Measurements from ENCODE around the gene ZGLP1.

Gene ZGLP1

GRCh38 chr19:10270180-10270615, 39.4 kb downstream of the ZGLP1 start:
- Histone ChIP-seq H3K36me3 (ENCODE audit: insufficient read depth, low read length) (peaks cover 5% of the 10 kb centered on the region; the same call in 1 of the 2 replicates), H2AFZ (ENCODE audit: low read depth, low read length) (peak overlapping the region; percentile 89), H3K27ac (ENCODE audit: low read length) (peak overlapping the region; percentile 65), H3K9me3 (ENCODE audit: insufficient read depth, low read length, severe bottlenecking) (no peaks in the 10 kb centered on the region), H3K4me3 (ENCODE audit: low read depth in 1 of 2, low read length in 2 of 2) (peak overlapping the region; percentile 26 to 70; a peak in 2 of 4 replicates), H4K20me1 (ENCODE audit: insufficient read depth, low read length) (no peaks in the 10 kb centered on the region), H3K79me2 (ENCODE audit: insufficient read depth, low read length) (no peaks in the 10 kb centered on the region), H3K9ac (ENCODE audit: low read depth, low read length) (peak overlapping the region; percentile 58), H3K27me3 (ENCODE audit: insufficient read depth, low read length, poor library complexity) (peaks cover 5% of the 10 kb centered on the region), H3K4me1 (ENCODE audit: insufficient read depth, low read length) (peaks cover 32% of the 10 kb centered on the region), H3K4me2 (ENCODE audit: insufficient read depth, low read length) (peak overlapping the region; percentile 70)
- ATAC-seq (ENCODE audit: insufficient read depth, low read depth) (no peak), DNase-seq (no peak)
- TF ChIP-seq EZH2 (IDR thresholded peaks at IDR 0.05; ENCODE audit: borderline replicate concordance, low read depth, low read length, severe bottlenecking) = no peak
- no peak for TF ChIP-seq CTCF (IDR thresholded peaks at IDR 0.05; ENCODE audit: borderline replicate concordance, extremely low read depth, low read length, poor library complexity, severe bottlenecking)

GRCh38 chr19:10269333-10270179, 40.1 kb downstream of the ZGLP1 start:
- Histone ChIP-seq H3K4me2 (ENCODE audit: insufficient read depth, low read length) (peak overlapping the region; percentile 70), H3K9ac (ENCODE audit: low read depth, low read length) (peak overlapping the region; percentile 58; the same call in 1 of the 2 replicates), H3K27ac (ENCODE audit: low read length) (no peak overlapping the region), H3K9me3 (ENCODE audit: insufficient read depth, low read length, severe bottlenecking) (no peaks in the 10 kb centered on the region), H2AFZ (ENCODE audit: low read depth, low read length) (peak overlapping the region; percentile 89), H4K20me1 (ENCODE audit: insufficient read depth, low read length) (no peaks in the 10 kb centered on the region), H3K27me3 (ENCODE audit: insufficient read depth, low read length, poor library complexity) (peaks cover 5% of the 10 kb centered on the region), H3K4me3 (ENCODE audit: low read depth in 1 of 2, low read length in 2 of 2) (peak overlapping the region in 1 of 2 experiments; percentile 70; a peak in 1 of 4 replicates), H3K36me3 (ENCODE audit: insufficient read depth, low read length) (0 out of 2 replicates have a peak, but pooled peaks cover under 1% of the 10 kb centered on the region), H3K4me1 (ENCODE audit: insufficient read depth, low read length) (peaks cover 32% of the 10 kb centered on the region), H3K79me2 (ENCODE audit: insufficient read depth, low read length) (no peaks in the 10 kb centered on the region)
- TF ChIP-seq EZH2 (IDR thresholded peaks at IDR 0.05; ENCODE audit: borderline replicate concordance, low read depth, low read length, severe bottlenecking) = no peak
- TF ChIP-seq CTCF (IDR thresholded peaks at IDR 0.05; ENCODE audit: borderline replicate concordance, extremely low read depth, low read length, poor library complexity, severe bottlenecking) = peak; percentile 95
- DNase-seq (peak; percentile 86), ATAC-seq (ENCODE audit: insufficient read depth, low read depth) (peak; percentile 77)

- H3K79me2 ChIP-seq (ENCODE audit: insufficient read depth, low read length) = no peaks in the 10 kb centered on the region
Observed at GRCh38 chr19:10268071-10268470, 41.5 kb downstream of the ZGLP1 start.

GRCh38 chr19:10266706-10267105, 42.9 kb downstream of the ZGLP1 start:
- H4K20me1 ChIP-seq (ENCODE audit: insufficient read depth, low read length) = no peaks in the 10 kb centered on the region
- H3K9me3 ChIP-seq (ENCODE audit: insufficient read depth, low read length, severe bottlenecking) = no peaks in the 10 kb centered on the region
- H3K4me1 ChIP-seq (ENCODE audit: insufficient read depth, low read length) = peaks cover 23% of the 10 kb centered on the region
- no peak for ATAC-seq (ENCODE audit: insufficient read depth, low read depth)
- no peak overlapping the region for H3K4me3 ChIP-seq (ENCODE audit: low read depth in 1 of 2, low read length in 2 of 2)
- H3K4me2 ChIP-seq (ENCODE audit: insufficient read depth, low read length) = no peak overlapping the region
- DNase-seq = no peak
- H3K36me3 ChIP-seq (ENCODE audit: insufficient read depth, low read length) = no peaks in the 10 kb centered on the region
- H3K27me3 ChIP-seq (ENCODE audit: insufficient read depth, low read length, poor library complexity) = peaks cover 5% of the 10 kb centered on the region
- TF ChIP-seq CTCF (IDR thresholded peaks at IDR 0.05; ENCODE audit: borderline replicate concordance, extremely low read depth, low read length, poor library complexity, severe bottlenecking) (no peak), EZH2 (IDR thresholded peaks at IDR 0.05; ENCODE audit: borderline replicate concordance, low read depth, low read length, severe bottlenecking) (no peak)
- no peak overlapping the region for H2AFZ ChIP-seq (ENCODE audit: low read depth, low read length)
- H3K27ac ChIP-seq (ENCODE audit: low read length) = no peak overlapping the region
- H3K79me2 ChIP-seq (ENCODE audit: insufficient read depth, low read length) = no peaks in the 10 kb centered on the region
- no peak overlapping the region for H3K9ac ChIP-seq (ENCODE audit: low read depth, low read length)

More at GRCh38 chr19:10268071-10268470, 41.5 kb downstream of the ZGLP1 start:
- H3K4me3 ChIP-seq (ENCODE audit: low read depth in 1 of 2, low read length in 2 of 2) = no peak overlapping the region
- ATAC-seq (ENCODE audit: insufficient read depth, low read depth) = no peak
- H3K9me3 ChIP-seq (ENCODE audit: insufficient read depth, low read length, severe bottlenecking) = no peaks in the 10 kb centered on the region
- TF ChIP-seq EZH2 (IDR thresholded peaks at IDR 0.05; ENCODE audit: borderline replicate concordance, low read depth, low read length, severe bottlenecking) = no peak
- no peak overlapping the region for H2AFZ ChIP-seq (ENCODE audit: low read depth, low read length)
- H3K4me1 ChIP-seq (ENCODE audit: insufficient read depth, low read length) = peaks cover 32% of the 10 kb centered on the region
- H3K27me3 ChIP-seq (ENCODE audit: insufficient read depth, low read length, poor library complexity) = peaks cover 5% of the 10 kb centered on the region
- no peaks in the 10 kb centered on the region for H3K36me3 ChIP-seq (ENCODE audit: insufficient read depth, low read length)
- no peak overlapping the region for H3K9ac ChIP-seq (ENCODE audit: low read depth, low read length)
- H3K4me2 ChIP-seq (ENCODE audit: insufficient read depth, low read length) = no peak overlapping the region
- H3K27ac ChIP-seq (ENCODE audit: low read length) = no peak overlapping the region
- no peaks in the 10 kb centered on the region for H4K20me1 ChIP-seq (ENCODE audit: insufficient read depth, low read length)
- no peak for DNase-seq

Data from DND-41 (cell line).